Activated CD8-positive, alpha-beta T cell treated with anti-CD3 and anti-CD28 coated beads for 36 hours (primary cell): ENCODE results near the gene TRIM41. TPM values are rescaled to one million over a fixed set of nuclear protein-coding genes. Genes with fewer than 3 reads are reported as not detected.
A peak's percentile ranks its signal among the peaks of the same experiment; 100 is the strongest.

Source experiments
- ATAC-seq: fragments of 200-7000 bp; cut with Tn5 transposase; one replicate; pipeline ENCODE4 v1.10.0; 2021; ENCODE audit warnings: mild to moderate bottlenecking, moderate library complexity
- CTCF ChIA-PET: fragments of 350-600 bp; sonication (Branson Sonifier 250); formaldehyde crosslinking; loops from one replicate; lab custom pipeline; 2021; ENCODE audit warnings: antibody characterized with exemption; lab: Charles Lee
- POLR2A ChIA-PET: fragments of 350-600 bp; sonication (Branson Sonifier 250); formaldehyde crosslinking; loops from one replicate; lab custom pipeline; 2021; ENCODE audit warnings: antibody characterized with exemption; lab: Charles Lee
- DNase-seq: peaks from one replicate; pipeline ENCODE4 v3.0.0-alpha.2; 2020
- H3K27ac Mint-ChIP-seq: one replicate; pipeline ENCODE4 v1.8.0; 2021; ENCODE audit warnings: mild to moderate bottlenecking, mixed read lengths
- H3K27me3 Mint-ChIP-seq: one replicate; pipeline ENCODE4 v1.8.0; 2021; ENCODE audit warnings: mixed read lengths
- H3K36me3 Mint-ChIP-seq: one replicate; pipeline ENCODE4 v1.8.0; 2021; ENCODE audit warnings: low read depth, mixed read lengths
- H3K4me1 Mint-ChIP-seq: one replicate; pipeline ENCODE4 v1.8.0; 2021; ENCODE audit warnings: low read depth, mixed read lengths
- H3K4me3 Mint-ChIP-seq: one replicate; pipeline ENCODE4 v1.8.0; 2021; ENCODE audit warnings: mild to moderate bottlenecking, moderate library complexity, mixed read lengths
- H3K9me3 Mint-ChIP-seq: one replicate; pipeline ENCODE4 v1.8.0; 2021; ENCODE audit warnings: mixed read lengths
- intact Hi-C: fragments of 100-400 bp; cut with micrococcal nuclease; formaldehyde crosslinking; loops from one replicate; pipeline ENCODE4 v1.10.0; 2022
- total RNA-seq, 2 experiments: library from RNA; stranded (reverse); gene quantifications; one replicate each; pipeline ENCODE4 v1.2.3, GENCODE V29; 2021
- TF ChIP-seq, protein P1 (sequence below): fragments of 200-600 bp; IDR thresholded peaks from one replicate; pipeline ENCODE4 v1.8.0; 2022; ENCODE audit warnings: antibody characterized with exemption, mild to moderate bottlenecking

The TRIM41 gene
- total RNA-seq, 2 experiments from 2014 or later = 30.6 to 31.5 TPM

- Mint-ChIP-seq H3K4me1 (peaks cover 34% of the 10 kb centered on the region), H3K9me3 (no peaks in the 10 kb centered on the region), H3K27me3 (no peaks in the 10 kb centered on the region), H3K27ac (peak overlapping the region; percentile 68), H3K36me3 (peaks cover 72% of the 10 kb centered on the region), H3K4me3 (no peak overlapping the region)
- ChIA-PET CTCF (no interaction called here), POLR2A (interaction anchor here (0.7 to 35.9 kb wide), 4 partner anchors 4 to 86 kb away, joined by 3 to 746 read pairs (median 375); partner anchors contain the start of genes RACK1, TRIM41 and TRIM52)
- ATAC-seq (no peak), DNase-seq (no peak)
- intact Hi-C loops = no loop called here
- TF ChIP-seq, protein P1, sequence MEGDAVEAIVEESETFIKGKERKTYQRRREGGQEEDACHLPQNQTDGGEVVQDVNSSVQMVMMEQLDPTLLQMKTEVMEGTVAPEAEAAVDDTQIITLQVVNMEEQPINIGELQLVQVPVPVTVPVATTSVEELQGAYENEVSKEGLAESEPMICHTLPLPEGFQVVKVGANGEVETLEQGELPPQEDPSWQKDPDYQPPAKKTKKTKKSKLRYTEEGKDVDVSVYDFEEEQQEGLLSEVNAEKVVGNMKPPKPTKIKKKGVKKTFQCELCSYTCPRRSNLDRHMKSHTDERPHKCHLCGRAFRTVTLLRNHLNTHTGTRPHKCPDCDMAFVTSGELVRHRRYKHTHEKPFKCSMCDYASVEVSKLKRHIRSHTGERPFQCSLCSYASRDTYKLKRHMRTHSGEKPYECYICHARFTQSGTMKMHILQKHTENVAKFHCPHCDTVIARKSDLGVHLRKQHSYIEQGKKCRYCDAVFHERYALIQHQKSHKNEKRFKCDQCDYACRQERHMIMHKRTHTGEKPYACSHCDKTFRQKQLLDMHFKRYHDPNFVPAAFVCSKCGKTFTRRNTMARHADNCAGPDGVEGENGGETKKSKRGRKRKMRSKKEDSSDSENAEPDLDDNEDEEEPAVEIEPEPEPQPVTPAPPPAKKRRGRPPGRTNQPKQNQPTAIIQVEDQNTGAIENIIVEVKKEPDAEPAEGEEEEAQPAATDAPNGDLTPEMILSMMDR = no peak
Measured at GRCh38 chr5:181236471-181236870, 13.4 kb downstream of the TRIM41 start.

DNA sequence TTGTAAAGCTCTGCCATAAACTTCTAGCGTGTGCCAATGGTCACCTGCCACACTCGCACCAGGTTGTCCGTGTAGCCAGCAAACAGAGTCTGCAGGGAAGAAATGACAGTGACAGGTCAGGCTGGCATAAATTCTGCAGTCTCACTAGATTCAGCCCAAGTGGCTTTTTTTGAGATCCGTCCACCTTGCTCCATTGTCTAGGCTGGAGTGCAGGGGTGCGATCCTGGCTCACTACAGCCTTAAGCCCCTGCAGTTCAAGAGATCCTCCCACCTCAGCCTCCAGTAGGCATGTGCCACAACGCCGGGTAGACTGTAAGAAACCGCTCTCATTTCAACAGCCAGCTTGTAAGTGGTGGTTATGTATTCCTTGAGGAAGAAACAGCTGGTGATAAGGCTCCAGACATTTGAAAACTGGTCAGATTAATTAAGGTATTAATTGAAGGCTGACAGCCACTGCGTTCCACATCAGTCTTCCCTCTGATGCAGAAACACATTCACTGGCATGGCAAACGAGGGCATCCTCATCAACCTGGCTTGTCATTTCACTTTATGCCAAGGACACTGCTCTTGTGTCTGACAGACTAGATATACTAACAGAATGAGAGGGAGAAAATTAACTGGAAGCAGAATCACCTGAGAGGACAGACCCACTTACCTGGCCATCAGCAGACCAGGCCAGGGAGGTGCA, 14.0 kb downstream of the TRIM41 start:
- no peak for DNase-seq
- H3K4me3 Mint-ChIP-seq = no peak overlapping the region
- ATAC-seq = no peak
- peaks cover 74% of the 10 kb centered on the region for H3K36me3 Mint-ChIP-seq
- H3K9me3 Mint-ChIP-seq = no peaks in the 10 kb centered on the region
- H3K27me3 Mint-ChIP-seq = no peaks in the 10 kb centered on the region
- ChIA-PET CTCF (no interaction called here), POLR2A (interaction anchor here (1.0 to 35.9 kb wide), 3 partner anchors 4 to 40 kb away, joined by 3 to 746 read pairs (median 746); partner anchors contain the start of genes RACK1, TRIM41 and TRIM52)
- peak overlapping the region; percentile 25 for H3K27ac Mint-ChIP-seq
- intact Hi-C loops = no loop called here
- TF ChIP-seq, protein P1 = no peak
- peaks cover 40% of the 10 kb centered on the region for H3K4me1 Mint-ChIP-seq

GRCh38 chr5:181237729-181238385, 14.8 kb downstream of the TRIM41 start:
- CTCF ChIA-PET = no interaction called here
- POLR2A ChIA-PET = interaction anchor here (1.0 to 35.9 kb wide), 4 partner anchors 5 to 48 kb away, joined by 3 to 746 read pairs (median 374); partner anchors contain the start of genes RACK1, TRIM41 and TRIM52
- intact Hi-C loops = no loop called here
- H3K27ac Mint-ChIP-seq = peak overlapping the region; percentile 100
- no peaks in the 10 kb centered on the region for H3K9me3 Mint-ChIP-seq
- H3K36me3 Mint-ChIP-seq = peaks cover 80% of the 10 kb centered on the region
- H3K4me1 Mint-ChIP-seq = peaks cover 40% of the 10 kb centered on the region
- TF ChIP-seq, protein P1 = no peak
- ATAC-seq = no peak
- DNase-seq = no peak
- H3K4me3 Mint-ChIP-seq = peak overlapping the region; percentile 16
- H3K27me3 Mint-ChIP-seq = no peaks in the 10 kb centered on the region

GRCh38 chr5:181239062-181239663, 16.1 kb downstream of the TRIM41 start:
- POLR2A ChIA-PET = interaction anchor here (0.9 to 35.9 kb wide), 5 partner anchors 6 to 50 kb away, joined by 5 to 746 read pairs (median 34); partner anchors contain the start of genes RACK1, TRIM41 and TRIM52
- ATAC-seq (no peak), DNase-seq (no peak)
- H3K27me3 Mint-ChIP-seq = no peaks in the 10 kb centered on the region
- TF ChIP-seq, protein P1 = no peak
- H3K27ac Mint-ChIP-seq = peak overlapping the region; percentile 100
- H3K4me3 Mint-ChIP-seq = peak overlapping the region; percentile 50
- peaks cover 88% of the 10 kb centered on the region for H3K36me3 Mint-ChIP-seq
- intact Hi-C loops = no loop called here
- CTCF ChIA-PET = interaction anchor here (0.6 kb wide), 1 partner anchor 55 kb away, joined by 3 read pairs; no protein-coding TSS in a partner anchor
- H3K9me3 Mint-ChIP-seq = no peaks in the 10 kb centered on the region
- H3K4me1 Mint-ChIP-seq = peaks cover 40% of the 10 kb centered on the region
